Astrocyte of the cerebellum (primary cell): ENCODE data around the gene KRTAP6-3.

ENCODE experiments used
- DNase-seq: peaks from one replicate; pipeline ENCODE4 v3.0.0-alpha.2; 2011; ENCODE audit warnings: low read depth
- H3K4me3 ChIP-seq: 2 replicates; pipeline ENCODE4 v1.5.1; 2011; ENCODE audit warnings: mild to moderate bottlenecking, low read depth, low read length, moderate library complexity
- CTCF ChIP-seq: IDR thresholded peaks from 2 replicates; pipeline ENCODE4 v1.5.1; 2012; ENCODE audit warnings: low read length, low read depth, moderate library complexity, mild to moderate bottlenecking; ENCODE audit errors: missing control alignments
- in situ Hi-C: cut with HindIII; loops from 2 replicates; pipeline ENCODE4 v1.10.0; 2017; ENCODE audit warnings: low sequenced_read_pairs

Gene KRTAP6-3

GRCh38 chr21:30563630-30564029, 28.6 kb upstream of the KRTAP6-3 start:
- no peak for DNase-seq
- H3K4me3 ChIP-seq, result no peak overlapping the region
- no peak for TF ChIP-seq CTCF
- in situ Hi-C loops, result no loop called here

DNA sequence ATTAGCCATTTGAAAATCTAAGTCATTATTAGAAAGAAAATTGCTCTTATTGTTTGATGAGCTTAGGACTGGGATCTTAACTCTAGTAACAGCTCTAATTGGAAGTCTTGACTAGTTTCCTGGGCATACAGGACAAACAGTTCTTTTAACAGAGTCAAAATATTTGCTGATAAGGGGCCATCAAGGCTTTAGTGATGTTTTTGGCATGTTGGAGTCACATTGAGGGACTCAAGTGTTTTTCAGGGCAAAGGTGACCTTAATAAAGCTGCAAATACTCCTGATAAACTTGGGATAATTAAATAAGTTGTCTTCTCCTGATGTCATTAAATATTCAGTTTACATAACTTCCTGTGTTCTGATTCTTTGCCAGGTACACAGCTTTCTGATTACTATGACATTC, 24.6 kb upstream of the KRTAP6-3 start:
- no peak for DNase-seq
- TF ChIP-seq CTCF, result no peak
- in situ Hi-C loops, result no loop called here
- no peak overlapping the region for H3K4me3 ChIP-seq

DNA sequence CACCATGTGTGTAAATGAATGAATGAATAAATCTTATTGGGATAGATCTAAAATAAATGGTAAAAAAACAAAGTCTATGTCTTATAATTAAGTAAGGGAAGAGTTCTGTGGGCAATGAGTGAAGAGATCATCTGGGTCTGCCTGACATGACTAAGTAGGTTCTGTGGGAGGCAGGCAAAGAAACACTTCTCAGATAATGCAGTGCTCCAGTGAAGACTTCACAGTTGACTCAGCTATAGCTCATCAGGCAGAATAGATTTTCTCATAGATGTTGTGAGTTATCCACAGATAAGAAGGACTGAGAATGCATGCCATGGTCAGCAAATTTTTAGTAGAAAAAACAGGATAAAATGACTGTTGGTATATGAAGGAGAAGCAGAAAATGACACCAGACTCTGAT, 14.5 kb upstream of the KRTAP6-3 start:
- no peak for TF ChIP-seq CTCF
- no peak overlapping the region for H3K4me3 ChIP-seq
- in situ Hi-C loops, result no loop called here
- no peak for DNase-seq

DNA sequence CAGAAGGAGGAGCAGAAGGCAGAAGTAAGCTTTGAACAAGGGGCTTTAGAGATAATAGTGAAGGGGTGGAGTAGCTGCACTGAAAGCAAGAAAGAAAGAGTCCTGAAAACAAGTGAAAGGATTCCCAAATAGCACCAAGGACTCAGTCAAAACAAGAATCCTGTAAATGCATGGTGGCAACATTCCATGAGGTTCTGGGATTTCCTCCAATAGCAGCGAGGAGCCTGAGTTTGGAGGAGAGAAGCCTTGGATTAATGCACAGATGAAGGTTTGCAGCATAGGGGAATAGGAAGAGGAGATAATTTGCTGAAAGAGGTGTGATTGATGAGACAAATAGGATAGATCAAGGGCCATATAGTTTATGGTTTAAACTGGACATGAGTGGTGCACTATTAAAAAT, 12.9 kb upstream of the KRTAP6-3 start:
- TF ChIP-seq CTCF, result no peak
- no peak overlapping the region for H3K4me3 ChIP-seq
- in situ Hi-C loops, result no loop called here
- no peak for DNase-seq

- no peak overlapping the region for H3K4me3 ChIP-seq
- no peak for TF ChIP-seq CTCF
- in situ Hi-C loops, result no loop called here
- DNase-seq, result no peak
Observed at GRCh38 chr21:30580132-30580531, 12.1 kb upstream of the KRTAP6-3 start.

DNA sequence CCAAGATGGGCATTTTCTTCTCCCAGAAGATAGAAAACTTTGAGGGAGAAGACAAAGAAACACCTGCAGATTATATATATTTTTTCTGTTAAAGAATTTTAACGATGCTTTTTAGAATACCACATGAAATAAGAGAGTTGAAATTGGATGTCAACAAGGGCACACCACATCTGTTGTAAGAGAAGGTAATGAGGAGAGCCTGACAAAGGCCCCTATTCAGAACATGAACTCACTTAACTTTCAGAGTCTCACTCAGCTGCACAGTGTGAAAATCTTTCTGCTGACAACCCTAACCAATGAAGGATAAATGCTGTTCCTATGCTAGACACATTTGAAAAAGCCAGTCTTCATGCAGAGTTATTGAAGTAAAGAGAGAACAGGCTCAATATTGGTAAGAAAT, 9.4 kb upstream of the KRTAP6-3 start:
- TF ChIP-seq CTCF, result no peak
- no peak overlapping the region for H3K4me3 ChIP-seq
- in situ Hi-C loops, result no loop called here
- DNase-seq, result no peak

GRCh38 chr21:30590297-30590696, 1.9 kb upstream of the KRTAP6-3 start, which contains the start of gene KRTAP22-2:
Gene KRTAP22-2 (minus strand): TSS chr21:30590397.
- no peak for TF ChIP-seq CTCF
- in situ Hi-C loops, result no loop called here

More at GRCh38 chr21:30590297-30590696, 1.9 kb upstream of the KRTAP6-3 start, which contains the start of gene KRTAP22-2:
- no peak within 1 kb of the TSS for H3K4me3 ChIP-seq
- DNase-seq, result no peak
